VCaP (cell line): ENCODE data around the gene LMAN2.

ENCODE experiments used
- H3K27ac ChIP-seq: fragments of 450-650 bp; 2 replicates; pipeline ENCODE4 v1.5.1; 2017
- TF ChIP-seq, protein P1 (sequence below): fragments of 450-650 bp; conservative IDR thresholded peaks from 2 replicates; pipeline ENCODE4 v1.5.1; 2017; ENCODE audit warnings: mild to moderate bottlenecking, moderate library complexity

The LMAN2 gene

DNA sequence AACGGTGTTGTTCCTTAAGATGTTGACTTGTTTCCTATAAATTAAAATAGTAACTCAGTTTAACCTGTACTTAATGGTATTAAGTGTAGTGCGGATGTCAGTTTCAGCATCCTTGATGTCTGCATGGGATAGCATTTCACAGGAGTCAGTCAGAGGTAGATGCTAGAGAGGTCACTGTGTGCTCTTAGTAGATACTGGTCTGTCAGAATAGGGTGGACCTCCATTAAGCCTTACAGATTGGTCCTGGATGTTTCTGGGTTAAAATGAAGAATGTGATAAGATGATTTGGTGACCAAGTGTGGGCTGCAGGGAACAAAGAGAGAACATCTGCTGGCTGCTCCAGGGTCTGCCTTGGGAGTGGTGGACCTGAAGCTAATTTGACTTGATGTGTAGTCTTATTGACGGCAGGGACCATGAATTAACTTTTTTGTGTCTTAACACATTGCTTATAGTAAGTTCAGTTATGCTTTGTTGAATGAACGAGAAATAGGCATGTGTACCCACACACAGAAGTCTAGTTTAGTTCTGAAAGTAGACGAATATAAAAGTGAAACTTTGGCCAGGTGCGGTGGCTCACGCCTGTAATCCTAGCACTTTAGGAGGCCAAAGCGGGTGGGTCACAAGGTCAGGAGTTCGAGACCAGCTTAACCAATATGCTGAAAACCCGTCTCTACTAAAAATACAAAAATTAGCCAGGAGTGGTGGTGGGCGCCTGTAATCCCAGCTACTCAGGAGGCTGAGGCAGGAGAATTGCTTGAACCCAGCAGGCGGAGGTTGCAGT, 60.5 kb downstream of the LMAN2 start:
- H3K27ac ChIP-seq: no peak overlapping the region
- TF ChIP-seq, protein P1, sequence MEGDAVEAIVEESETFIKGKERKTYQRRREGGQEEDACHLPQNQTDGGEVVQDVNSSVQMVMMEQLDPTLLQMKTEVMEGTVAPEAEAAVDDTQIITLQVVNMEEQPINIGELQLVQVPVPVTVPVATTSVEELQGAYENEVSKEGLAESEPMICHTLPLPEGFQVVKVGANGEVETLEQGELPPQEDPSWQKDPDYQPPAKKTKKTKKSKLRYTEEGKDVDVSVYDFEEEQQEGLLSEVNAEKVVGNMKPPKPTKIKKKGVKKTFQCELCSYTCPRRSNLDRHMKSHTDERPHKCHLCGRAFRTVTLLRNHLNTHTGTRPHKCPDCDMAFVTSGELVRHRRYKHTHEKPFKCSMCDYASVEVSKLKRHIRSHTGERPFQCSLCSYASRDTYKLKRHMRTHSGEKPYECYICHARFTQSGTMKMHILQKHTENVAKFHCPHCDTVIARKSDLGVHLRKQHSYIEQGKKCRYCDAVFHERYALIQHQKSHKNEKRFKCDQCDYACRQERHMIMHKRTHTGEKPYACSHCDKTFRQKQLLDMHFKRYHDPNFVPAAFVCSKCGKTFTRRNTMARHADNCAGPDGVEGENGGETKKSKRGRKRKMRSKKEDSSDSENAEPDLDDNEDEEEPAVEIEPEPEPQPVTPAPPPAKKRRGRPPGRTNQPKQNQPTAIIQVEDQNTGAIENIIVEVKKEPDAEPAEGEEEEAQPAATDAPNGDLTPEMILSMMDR: no peak

DNA sequence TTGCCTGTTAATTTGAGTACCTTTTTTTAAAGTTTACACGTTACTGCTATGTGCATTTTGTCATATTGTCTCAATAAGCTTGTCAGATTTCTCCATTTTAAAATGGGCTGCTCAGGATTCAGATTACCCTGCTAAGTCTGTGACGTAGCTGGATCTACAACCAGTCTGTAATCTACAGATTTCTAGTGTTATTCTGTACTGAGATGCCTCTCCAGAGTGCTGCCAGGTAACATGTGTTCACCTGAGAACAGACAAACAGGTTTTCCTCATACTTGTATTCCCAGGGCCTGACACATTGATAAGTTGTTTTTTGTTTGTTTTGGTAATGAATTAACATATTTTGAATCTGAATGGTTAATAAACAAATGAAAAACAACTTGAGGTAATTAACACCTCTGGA, 63.3 kb downstream of the LMAN2 start:
- TF ChIP-seq, protein P1: no peak
- no peak overlapping the region for H3K27ac ChIP-seq
